ENCODE measurements around the gene SESTD1.

GRCh38 chr2:179252423-179252822 is 12.2 kb downstream of the SESTD1 start:
- TF ChIP-seq CTCF (conservative IDR thresholded peaks at IDR 0.05; ENCODE audit: low read depth, low read length): no peak
- TF ChIP-seq POLR2A (IDR thresholded peaks at IDR 0.05; ENCODE audit: low read depth, low read length): no peak
- TF ChIP-seq USF2 (IDR thresholded peaks at IDR 0.05; ENCODE audit: low read depth, low read length): no peak
- TF ChIP-seq RCOR1 (IDR thresholded peaks at IDR 0.05; ENCODE audit: insufficient replicate concordance, low read length): no peak
- no peak for TF ChIP-seq CEBPB (IDR thresholded peaks at IDR 0.05; ENCODE audit: low read depth, low read length)
- TF ChIP-seq BHLHE40 (IDR thresholded peaks at IDR 0.05; ENCODE audit: low read depth, low read length): no peak
- TF ChIP-seq MAZ (IDR thresholded peaks at IDR 0.05; ENCODE audit: borderline replicate concordance, low read depth, low read length): no peak
- TF ChIP-seq RFX5 (IDR thresholded peaks at IDR 0.05; ENCODE audit: low read depth, low read length): no peak
- no peak for TF ChIP-seq NFE2L2 (IDR thresholded peaks at IDR 0.05; ENCODE audit: low read depth, low read length)
- no peak for TF ChIP-seq RAD21 (IDR thresholded peaks at IDR 0.05; ENCODE audit: low read length)
- no peak for TF ChIP-seq SMC3 (IDR thresholded peaks at IDR 0.05; ENCODE audit: low read depth, low read length)
- no peak for TF ChIP-seq CHD1 (IDR thresholded peaks at IDR 0.05; ENCODE audit: low read depth, low read length)
